Activated CD8-positive, alpha-beta T cell treated with anti-CD3 and anti-CD28 coated beads for 36 hours (primary cell): ENCODE measurements around the gene CACNA2D4. TPM values are rescaled to one million over a fixed set of nuclear protein-coding genes. Genes with fewer than 3 reads are reported as not detected.

Experiments
- ATAC-seq: fragments of 200-7000 bp; cut with Tn5 transposase; one replicate; pipeline ENCODE4 v1.10.0; 2021; ENCODE audit warnings: mild to moderate bottlenecking, moderate library complexity
- CTCF ChIA-PET: fragments of 350-600 bp; sonication (Branson Sonifier 250); formaldehyde crosslinking; loops from one replicate; lab custom pipeline; 2021; ENCODE audit warnings: antibody characterized with exemption; lab: Charles Lee
- POLR2A ChIA-PET: fragments of 350-600 bp; sonication (Branson Sonifier 250); formaldehyde crosslinking; loops from one replicate; lab custom pipeline; 2021; ENCODE audit warnings: antibody characterized with exemption; lab: Charles Lee
- DNase-seq: peaks from one replicate; pipeline ENCODE4 v3.0.0-alpha.2; 2020
- H3K27ac Mint-ChIP-seq: one replicate; pipeline ENCODE4 v1.8.0; 2021; ENCODE audit warnings: mild to moderate bottlenecking, mixed read lengths
- H3K27me3 Mint-ChIP-seq: one replicate; pipeline ENCODE4 v1.8.0; 2021; ENCODE audit warnings: mixed read lengths
- H3K36me3 Mint-ChIP-seq: one replicate; pipeline ENCODE4 v1.8.0; 2021; ENCODE audit warnings: low read depth, mixed read lengths
- H3K4me1 Mint-ChIP-seq: one replicate; pipeline ENCODE4 v1.8.0; 2021; ENCODE audit warnings: low read depth, mixed read lengths
- H3K4me3 Mint-ChIP-seq: one replicate; pipeline ENCODE4 v1.8.0; 2021; ENCODE audit warnings: mild to moderate bottlenecking, moderate library complexity, mixed read lengths
- H3K9me3 Mint-ChIP-seq: one replicate; pipeline ENCODE4 v1.8.0; 2021; ENCODE audit warnings: mixed read lengths
- CTCF ChIP-seq: fragments of 200-600 bp; IDR thresholded peaks from one replicate; pipeline ENCODE4 v1.8.0; 2022; ENCODE audit warnings: antibody characterized with exemption, mild to moderate bottlenecking
- intact Hi-C: fragments of 100-400 bp; cut with micrococcal nuclease; formaldehyde crosslinking; loops from one replicate; pipeline ENCODE4 v1.10.0; 2022
- total RNA-seq, 2 experiments: library from RNA; stranded (reverse); gene quantifications; one replicate each; pipeline ENCODE4 v1.2.3, GENCODE V29; 2021

The CACNA2D4 gene
- total RNA-seq, 2 experiments from 2014 or later: 4.2 to 4.3 TPM

- Mint-ChIP-seq H3K27me3 (no peaks in the 10 kb centered on the region), H3K4me3 (no peak overlapping the region), H3K36me3 (no peaks in the 10 kb centered on the region), H3K27ac (no peak overlapping the region), H3K4me1 (peaks cover 6% of the 10 kb centered on the region), H3K9me3 (no peaks in the 10 kb centered on the region)
- intact Hi-C loops: no loop called here
- CTCF ChIA-PET: no interaction called here
- DNase-seq (no peak), ATAC-seq (no peak)
- no peak for TF ChIP-seq CTCF
- POLR2A ChIA-PET: no interaction called here
Observed at GRCh38 chr12:1853716-1854115, 64.7 kb downstream of the CACNA2D4 start.

GRCh38 chr12:1852076-1852475, 66.4 kb downstream of the CACNA2D4 start:
- H3K27me3 Mint-ChIP-seq: no peaks in the 10 kb centered on the region
- H3K4me1 Mint-ChIP-seq: peaks cover 6% of the 10 kb centered on the region
- DNase-seq: no peak
- H3K36me3 Mint-ChIP-seq: no peaks in the 10 kb centered on the region
- ChIA-PET POLR2A (no interaction called here), CTCF (no interaction called here)
- no peak for ATAC-seq
- no peak for TF ChIP-seq CTCF
- H3K27ac Mint-ChIP-seq: no peak overlapping the region
- no peak overlapping the region for H3K4me3 Mint-ChIP-seq
- no peaks in the 10 kb centered on the region for H3K9me3 Mint-ChIP-seq
- intact Hi-C loops: no loop called here

GRCh38 chr12:1851151-1851701, 67.2 kb downstream of the CACNA2D4 start:
- no peaks in the 10 kb centered on the region for H3K9me3 Mint-ChIP-seq
- intact Hi-C loops: no loop called here
- no peak for DNase-seq
- TF ChIP-seq CTCF: no peak
- no peak for ATAC-seq
- CTCF ChIA-PET: no interaction called here
- no peak overlapping the region for H3K4me3 Mint-ChIP-seq
- no peak overlapping the region for H3K27ac Mint-ChIP-seq
- H3K4me1 Mint-ChIP-seq: peaks cover 6% of the 10 kb centered on the region
- POLR2A ChIA-PET: no interaction called here
- H3K36me3 Mint-ChIP-seq: no peaks in the 10 kb centered on the region
- no peaks in the 10 kb centered on the region for H3K27me3 Mint-ChIP-seq

GRCh38 chr12:1848745-1849144, 69.7 kb downstream of the CACNA2D4 start:
- no peaks in the 10 kb centered on the region for H3K9me3 Mint-ChIP-seq
- peaks cover 6% of the 10 kb centered on the region for H3K4me1 Mint-ChIP-seq
- no peaks in the 10 kb centered on the region for H3K36me3 Mint-ChIP-seq
- POLR2A ChIA-PET: no interaction called here
- DNase-seq (no peak), ATAC-seq (no peak)
- intact Hi-C loops: no loop called here
- no peak for TF ChIP-seq CTCF
- no peak overlapping the region for H3K4me3 Mint-ChIP-seq
- no peak overlapping the region for H3K27ac Mint-ChIP-seq
- no peaks in the 10 kb centered on the region for H3K27me3 Mint-ChIP-seq
- CTCF ChIA-PET: no interaction called here

- POLR2A ChIA-PET: no interaction called here
- Mint-ChIP-seq H3K4me1 (peaks cover 6% of the 10 kb centered on the region), H3K27ac (no peak overlapping the region), H3K36me3 (no peaks in the 10 kb centered on the region), H3K9me3 (no peaks in the 10 kb centered on the region), H3K27me3 (no peaks in the 10 kb centered on the region), H3K4me3 (no peak overlapping the region)
- CTCF ChIA-PET: no interaction called here
- TF ChIP-seq CTCF: no peak
- intact Hi-C loops: no loop called here
- DNase-seq (no peak), ATAC-seq (no peak)
Observed at GRCh38 chr12:1848146-1848545, 70.3 kb downstream of the CACNA2D4 start.
